Measurements from ENCODE around the gene ADH5.

ADH5 gene

GRCh38 chr4:99029018-99029735, 59.4 kb downstream of the ADH5 start:
- Histone ChIP-seq H3K4me2 (ENCODE audit: low read length) (no peak overlapping the region), H3K27me3 (ENCODE audit: insufficient read depth, low read length) (no peaks in the 10 kb centered on the region), H3K79me2 (ENCODE audit: insufficient read depth, low read length) (peaks cover 59% of the 10 kb centered on the region), H4K20me1 (ENCODE audit: insufficient read depth, low read length) (no peaks in the 10 kb centered on the region), H3K9ac (ENCODE audit: low read length) (no peak overlapping the region), H3K4me1 (ENCODE audit: insufficient read depth, low read length, severe bottlenecking) (peaks cover 16% of the 10 kb centered on the region), H2AFZ (ENCODE audit: low read length) (no peak overlapping the region), H3K9me2 (ENCODE audit: low read depth, low read length) (no peaks in the 10 kb centered on the region), H3K4me3 (ENCODE audit: low read depth, low read length, poor library complexity, severe bottlenecking) (no peak overlapping the region), H3K9me3 (ENCODE audit: low read length) (no peaks in the 10 kb centered on the region), H3K27ac (ENCODE audit: low read depth, low read length, poor library complexity, severe bottlenecking) (no peak overlapping the region), H3F3A (ENCODE audit: insufficient read depth, low read length) (no peaks in the 10 kb centered on the region), H3K36me3 (ENCODE audit: insufficient read depth, low read length) (peaks cover 35% of the 10 kb centered on the region)
- TF ChIP-seq CTCF (IDR thresholded peaks at IDR 0.05; ENCODE audit: low read length) (no peak), EZH2 (IDR thresholded peaks at IDR 0.05; ENCODE audit: borderline replicate concordance, low read length) (no peak)

- H3F3A ChIP-seq (ENCODE audit: insufficient read depth, low read length): no peaks in the 10 kb centered on the region
- H3K27ac ChIP-seq (ENCODE audit: low read depth, low read length, poor library complexity, severe bottlenecking): no peak overlapping the region
- peaks cover 30% of the 10 kb centered on the region; the same call in 1 of the 2 replicates for H3K36me3 ChIP-seq (ENCODE audit: insufficient read depth, low read length)
- no peak for TF ChIP-seq CTCF (IDR thresholded peaks at IDR 0.05; ENCODE audit: low read length)
- no peak for TF ChIP-seq EZH2 (IDR thresholded peaks at IDR 0.05; ENCODE audit: borderline replicate concordance, low read length)
- H3K4me2 ChIP-seq (ENCODE audit: low read length): no peak overlapping the region
- no peak overlapping the region for H3K4me3 ChIP-seq (ENCODE audit: low read depth, low read length, poor library complexity, severe bottlenecking)
- H3K27me3 ChIP-seq (ENCODE audit: insufficient read depth, low read length): no peaks in the 10 kb centered on the region
- H3K79me2 ChIP-seq (ENCODE audit: insufficient read depth, low read length): peaks cover 65% of the 10 kb centered on the region
- H3K4me1 ChIP-seq (ENCODE audit: insufficient read depth, low read length, severe bottlenecking): peaks cover 16% of the 10 kb centered on the region
- H3K9me2 ChIP-seq (ENCODE audit: low read depth, low read length): no peaks in the 10 kb centered on the region
- H2AFZ ChIP-seq (ENCODE audit: low read length): no peak overlapping the region
- H3K9ac ChIP-seq (ENCODE audit: low read length): no peak overlapping the region
- no peaks in the 10 kb centered on the region for H3K9me3 ChIP-seq (ENCODE audit: low read length)
- no peaks in the 10 kb centered on the region for H4K20me1 ChIP-seq (ENCODE audit: insufficient read depth, low read length)
Observed at GRCh38 chr4:99028187-99028586, 60.4 kb downstream of the ADH5 start.

- H2AFZ ChIP-seq (ENCODE audit: low read length): no peak overlapping the region
- H3K9ac ChIP-seq (ENCODE audit: low read length): no peak overlapping the region
- no peaks in the 10 kb centered on the region for H3K9me2 ChIP-seq (ENCODE audit: low read depth, low read length)
- no peak overlapping the region for H3K4me3 ChIP-seq (ENCODE audit: low read depth, low read length, poor library complexity, severe bottlenecking)
- TF ChIP-seq CTCF (IDR thresholded peaks at IDR 0.05; ENCODE audit: low read length) (no peak), EZH2 (IDR thresholded peaks at IDR 0.05; ENCODE audit: borderline replicate concordance, low read length) (no peak)
- peaks cover 16% of the 10 kb centered on the region for H3K4me1 ChIP-seq (ENCODE audit: insufficient read depth, low read length, severe bottlenecking)
- no peaks in the 10 kb centered on the region for H3F3A ChIP-seq (ENCODE audit: insufficient read depth, low read length)
- H3K36me3 ChIP-seq (ENCODE audit: insufficient read depth, low read length): peaks cover 29% of the 10 kb centered on the region; the same call in 1 of the 2 replicates
- no peaks in the 10 kb centered on the region for H3K27me3 ChIP-seq (ENCODE audit: insufficient read depth, low read length)
- H3K4me2 ChIP-seq (ENCODE audit: low read length): no peak overlapping the region
- H4K20me1 ChIP-seq (ENCODE audit: insufficient read depth, low read length): no peaks in the 10 kb centered on the region
- no peak overlapping the region for H3K27ac ChIP-seq (ENCODE audit: low read depth, low read length, poor library complexity, severe bottlenecking)
- H3K79me2 ChIP-seq (ENCODE audit: insufficient read depth, low read length): peaks cover 72% of the 10 kb centered on the region
- H3K9me3 ChIP-seq (ENCODE audit: low read length): no peaks in the 10 kb centered on the region
Observed at GRCh38 chr4:99027304-99027703, 61.3 kb downstream of the ADH5 start.

All from OCI-LY1 (cell line).